Ishikawa (cell line): Measurements from ENCODE around the gene NRDC.

Experiments used
- CEBPB ChIP-seq: IDR thresholded peaks from 2 replicates; pipeline ENCODE4 v1.6.1; 2012
- CREB1 ChIP-seq: IDR thresholded peaks from 2 replicates; pipeline ENCODE4 v1.6.1; 2012; ENCODE audit warnings: low read depth
- EGR1 ChIP-seq: IDR thresholded peaks from 2 replicates; pipeline ENCODE4 v1.6.1; 2012
- EP300 ChIP-seq: IDR thresholded peaks from 2 replicates; pipeline ENCODE4 v1.6.1; 2012; ENCODE audit warnings: borderline replicate concordance
- FOXM1 ChIP-seq: IDR thresholded peaks from 2 replicates; pipeline ENCODE4 v1.6.1; 2012; ENCODE audit warnings: low read depth, borderline replicate concordance
- MAX ChIP-seq: IDR thresholded peaks from 2 replicates; pipeline ENCODE4 v1.6.1; 2012
- NFIC ChIP-seq: IDR thresholded peaks from 2 replicates; pipeline ENCODE4 v1.6.1; 2012
- RAD21 ChIP-seq: IDR thresholded peaks from 2 replicates; pipeline ENCODE4 v1.6.1; 2012; ENCODE audit warnings: low read depth
- REST ChIP-seq: IDR thresholded peaks from 2 replicates; pipeline ENCODE4 v1.6.1; 2012; ENCODE audit warnings: low read depth, mild to moderate bottlenecking
- TAF1 ChIP-seq: IDR thresholded peaks from 2 replicates; pipeline ENCODE4 v1.6.1; 2012; ENCODE audit warnings: low read depth, mild to moderate bottlenecking
- TCF12 ChIP-seq: IDR thresholded peaks from 2 replicates; pipeline ENCODE4 v1.6.1; 2012; ENCODE audit warnings: low read depth
- TEAD4 ChIP-seq: IDR thresholded peaks from 2 replicates; pipeline ENCODE4 v1.6.1; 2012
- USF1 ChIP-seq: IDR thresholded peaks from 2 replicates; pipeline ENCODE4 v1.6.1; 2012
- YY1 ChIP-seq: IDR thresholded peaks from 2 replicates; pipeline ENCODE4 v1.6.1; 2012; ENCODE audit warnings: low read depth
- ZBTB7A ChIP-seq: IDR thresholded peaks from 2 replicates; pipeline ENCODE4 v1.6.1; 2012; ENCODE audit warnings: low read depth

NRDC gene

GRCh38 chr1:51875291-51875772 lies 3.2 kb downstream of the NRDC start:
- no peak for TF ChIP-seq NFIC
- no peak for TF ChIP-seq YY1
- no peak for TF ChIP-seq CREB1
- no peak for TF ChIP-seq TAF1
- TF ChIP-seq EP300 = no peak
- no peak for TF ChIP-seq MAX
- no peak for TF ChIP-seq TEAD4
- no peak for TF ChIP-seq USF1
- TF ChIP-seq TCF12 = no peak
- no peak for TF ChIP-seq CEBPB
- TF ChIP-seq FOXM1 = no peak
- no peak for TF ChIP-seq ZBTB7A
- TF ChIP-seq RAD21 = no peak
- TF ChIP-seq EGR1 = no peak
- TF ChIP-seq REST = no peak

- TF ChIP-seq ZBTB7A = no peak
- no peak for TF ChIP-seq TEAD4
- TF ChIP-seq MAX = no peak
- no peak for TF ChIP-seq USF1
- no peak for TF ChIP-seq EGR1
- TF ChIP-seq CEBPB = no peak
- no peak for TF ChIP-seq EP300
Observed at GRCh38 chr1:51871351-51871975, 7.1 kb downstream of the NRDC start.

- TF ChIP-seq ZBTB7A (no peak), CREB1 (no peak), EGR1 (no peak), USF1 (no peak), TEAD4 (no peak), EP300 (no peak)
Observed at GRCh38 chr1:51870603-51871350, 7.8 kb downstream of the NRDC start.

- TF ChIP-seq TEAD4 (no peak), FOXM1 (no peak), MAX (no peak), USF1 (no peak), EP300 (no peak), RAD21 (no peak), NFIC (no peak), YY1 (no peak), TCF12 (no peak), ZBTB7A (no peak), CREB1 (no peak), TAF1 (no peak), EGR1 (no peak), REST (no peak)
Observed at GRCh38 chr1:51867479-51868232, 10.9 kb downstream of the NRDC start.
